CD14-positive monocyte (primary cell): ENCODE results near the gene RPL26. TPM values are rescaled to one million over a fixed set of nuclear protein-coding genes. Genes with fewer than 3 reads are reported as not detected.

ENCODE experiments used
- DNase-seq, 3 donors: peaks; one replicate each; pipeline ENCODE4 v3.0.0-alpha.2; 2011 to 2022
- H2AFZ ChIP-seq: 2 replicates; pipeline ENCODE4 v1.6.0; 2012; ENCODE audit warnings: mild to moderate bottlenecking, low read depth, low read length, inconsistent platforms; ENCODE audit not compliant: insufficient read depth, poor library complexity, severe bottlenecking
- H3K27ac ChIP-seq, 2 donors: 1 replicate in 1 of 2; 2 replicates in 1 of 2; pipeline ENCODE4 v1.5.1; 2012 to 2013; ENCODE audit warnings: low read length in 2 of 2, control low read depth in 1 of 2, inconsistent platforms in 1 of 2, low read depth in 1 of 2, mild to moderate bottlenecking in 1 of 2
- H3K27me3 ChIP-seq, 2 donors: one replicate each; pipeline versions ENCODE4 v1.6.0 to v1.6.1; 2011 to 2013; ENCODE audit warnings: low read length in 2 of 2; ENCODE audit not compliant: control insufficient read depth in 2 of 2, insufficient read depth in 2 of 2
- H3K36me3 ChIP-seq, 2 donors: replicated peaks in 1 of 2; 1 replicate in 1 of 2; 2 replicates in 1 of 2; pipeline versions ENCODE4 v1.5.1 to v1.6.1; 2012 to 2013; ENCODE audit warnings: low read length in 2 of 2, control low read depth in 1 of 2, inconsistent platforms in 1 of 2, mild to moderate bottlenecking in 1 of 2; ENCODE audit not compliant: insufficient read depth in 2 of 2, control insufficient read depth in 1 of 2
- H3K4me1 ChIP-seq, 2 donors: 1 replicate in 1 of 2; 2 replicates in 1 of 2; pipeline versions ENCODE4 v1.5.1 to v1.6.1; 2012 to 2013; ENCODE audit warnings: low read length in 2 of 2, control low read depth in 1 of 2, inconsistent platforms in 1 of 2, mild to moderate bottlenecking in 1 of 2, moderate library complexity in 1 of 2; ENCODE audit not compliant: insufficient read depth in 2 of 2, control insufficient read depth in 1 of 2
- H3K4me2 ChIP-seq: replicated peaks from 2 replicates; pipeline ENCODE3; 2012; ENCODE audit warnings: low read length, moderate library complexity, mild to moderate bottlenecking; ENCODE audit not compliant: poor library complexity, severe bottlenecking; ENCODE audit errors: extremely low read depth
- H3K4me3 ChIP-seq, 3 experiments: fragments of 200-600 bp in 1 of 3; sonication (generic) in 1 of 3; replicated peaks in 1 of 3; 1 replicate in 2 of 3; 2 replicates in 1 of 3; pipeline ENCODE4 v1.5.1; 2011 to 2013; ENCODE audit warnings: low read length in 3 of 3, mild to moderate bottlenecking in 3 of 3, control low read depth in 2 of 3, low read depth in 2 of 3, inconsistent platforms in 1 of 3, moderate library complexity in 1 of 3
- H3K79me2 ChIP-seq: 2 replicates; pipeline ENCODE4 v1.6.0; 2012; ENCODE audit warnings: mild to moderate bottlenecking, control low read depth, inconsistent platforms, low read length, moderate library complexity; ENCODE audit not compliant: insufficient read depth
- H3K9ac ChIP-seq: 2 replicates; pipeline ENCODE4 v1.6.0; 2017; ENCODE audit warnings: low read length, mild to moderate bottlenecking; ENCODE audit not compliant: insufficient read depth, poor library complexity, severe bottlenecking
- H3K9me3 ChIP-seq, 2 donors: replicated peaks in 1 of 2; 1 replicate in 1 of 2; 2 replicates in 1 of 2; pipeline versions ENCODE4 v1.5.1 to v1.6.1; 2012 to 2013; ENCODE audit warnings: low read length in 2 of 2, control low read depth in 1 of 2; ENCODE audit not compliant: control insufficient read depth in 1 of 2, insufficient read depth in 1 of 2
- H4K20me1 ChIP-seq: 2 replicates; pipeline ENCODE4 v1.6.0; 2012; ENCODE audit warnings: mild to moderate bottlenecking, low read length, control low read depth, moderate library complexity; ENCODE audit not compliant: insufficient read depth
- H3K27ac Mint-ChIP-seq, 7 donors: one replicate each; pipeline ENCODE4 v1.8.0; 2020; ENCODE audit warnings: mild to moderate bottlenecking in 7 of 7, mixed read lengths in 7 of 7, moderate library complexity in 6 of 7, inconsistent platforms in 2 of 7
- H3K27me3 Mint-ChIP-seq, 3 donors: one replicate each; pipeline ENCODE4 v1.8.0; 2021 to 2022; ENCODE audit warnings: low read depth in 3 of 3, mild to moderate bottlenecking in 3 of 3, mixed read lengths in 3 of 3, moderate library complexity in 3 of 3, inconsistent platforms in 1 of 3
- H3K36me3 Mint-ChIP-seq, 2 donors: one replicate each; pipeline ENCODE4 v1.8.0; 2020; ENCODE audit warnings: mixed read lengths in 2 of 2, inconsistent platforms in 1 of 2, mild to moderate bottlenecking in 1 of 2
- H3K4me1 Mint-ChIP-seq: one replicate; pipeline ENCODE4 v1.8.0; 2020; ENCODE audit warnings: mild to moderate bottlenecking, mixed read lengths
- H3K4me3 Mint-ChIP-seq, 2 donors: one replicate each; pipeline ENCODE4 v1.8.0; 2020; ENCODE audit warnings: mild to moderate bottlenecking in 2 of 2, mixed read lengths in 2 of 2, moderate library complexity in 1 of 2
- H3K9me3 Mint-ChIP-seq, 7 donors: one replicate each; pipeline ENCODE4 v1.8.0; 2020 to 2022; ENCODE audit warnings: mixed read lengths in 7 of 7, mild to moderate bottlenecking in 6 of 7, moderate library complexity in 6 of 7, inconsistent platforms in 2 of 7
- CTCF ChIP-seq: fragments of 200-600 bp; IDR thresholded peaks from one replicate; pipeline ENCODE4 v1.8.0; 2022; ENCODE audit warnings: antibody characterized with exemption, mild to moderate bottlenecking
- WGBS: methylation state at CpG from one replicate; pipeline ENCODE4 v1.1.5; 2013; ENCODE audit warnings: missing lambda C conversion rate; ENCODE audit not compliant: insufficient coverage; 5-methylcytosine and 5-hydroxymethylcytosine counted together
- intact Hi-C, 2 donors: fragments of 100-400 bp; cut with micrococcal nuclease; formaldehyde crosslinking; loops; one replicate each; pipeline versions ENCODE4 v1.15.0 to v1.15.1; 2023
- polyA plus RNA-seq, 3 donors: library from polyadenylated mRNA; depleted of rRNA in 1 of 3; unstranded in 2 of 3; stranded (reverse) in 1 of 3; fragments of 300-500 nt in 2 of 3; fragments of >200 nt in 1 of 3; fragmentation: Illumina TruSeq in 2 of 3; gene quantifications; 1 replicate in 2 of 3; 2 replicates in 1 of 3; pipeline ENCODE4 v1.2.3, GENCODE V29; 2012 to 2021

The RPL26 gene
- polyA plus RNA-seq, 3 donors, result 859 to 4,469 (median 884) TPM

GRCh38 chr17:8357910-8358309 is 25.1 kb downstream of the RPL26 start:
- Mint-ChIP-seq H3K9me3 (peaks cover 0 to 3% (median 0%) of the 10 kb centered on the region in 7 donors), H3K36me3 (no peaks in the 10 kb centered on the region), H3K4me3 (no peak overlapping the region), H3K27ac (no peak overlapping the region), H3K27me3 (peaks cover 0 to 5% (median 0%) of the 10 kb centered on the region in 3 donors), H3K4me1 (peaks cover 12% of the 10 kb centered on the region)
- no peak overlapping the region for H3K4me2 ChIP-seq
- DNase-seq, result no peak
- no peaks in the 10 kb centered on the region for H3K36me3 ChIP-seq
- intact Hi-C loops, result no loop called here
- H3K27me3 ChIP-seq, result no peaks in the 10 kb centered on the region
- peaks cover 0 to 8% of the 10 kb centered on the region in 2 donors for H3K4me1 ChIP-seq
- no peaks in the 10 kb centered on the region for H3K79me2 ChIP-seq
- H3K4me3 ChIP-seq, result no peak overlapping the region
- 100% methylated on average over 1 of the region's 3 CpGs for WGBS
- H3K27ac ChIP-seq, result no peak overlapping the region
- no peaks in the 10 kb centered on the region for H4K20me1 ChIP-seq
- no peaks in the 10 kb centered on the region for H3K9me3 ChIP-seq
- no peak for TF ChIP-seq CTCF
- H2AFZ ChIP-seq, result no peak overlapping the region
- no peak overlapping the region for H3K9ac ChIP-seq

GRCh38 chr17:8354236-8354635 is 28.8 kb downstream of the RPL26 start:
- H2AFZ ChIP-seq, result no peak overlapping the region
- no peaks in the 10 kb centered on the region for H3K36me3 Mint-ChIP-seq
- TF ChIP-seq CTCF, result no peak
- H4K20me1 ChIP-seq, result no peaks in the 10 kb centered on the region
- no peak overlapping the region for H3K27ac ChIP-seq
- H3K4me3 ChIP-seq, result no peak overlapping the region
- H3K4me1 Mint-ChIP-seq, result peaks cover 6% of the 10 kb centered on the region
- intact Hi-C loops, result no loop called here
- no peak for DNase-seq
- no peaks in the 10 kb centered on the region for H3K79me2 ChIP-seq
- peaks cover 0 to 5% (median 0%) of the 10 kb centered on the region in 7 donors for H3K9me3 Mint-ChIP-seq
- 100% methylated on average over 1 of the region's 8 CpGs for WGBS
- H3K9me3 ChIP-seq, result no peaks in the 10 kb centered on the region
- no peak overlapping the region for H3K4me2 ChIP-seq
- no peak overlapping the region for H3K27ac Mint-ChIP-seq
- no peak overlapping the region for H3K9ac ChIP-seq
- H3K27me3 Mint-ChIP-seq, result peaks cover 0 to 3% (median 0%) of the 10 kb centered on the region in 3 donors
- H3K36me3 ChIP-seq, result no peaks in the 10 kb centered on the region
- no peak overlapping the region for H3K4me3 Mint-ChIP-seq
- H3K4me1 ChIP-seq, result peaks cover 0 to 4% of the 10 kb centered on the region in 2 donors
- H3K27me3 ChIP-seq, result no peaks in the 10 kb centered on the region
